ENCODE data around the gene ENO3. TPM values are rescaled to one million over a fixed set of nuclear protein-coding genes. Genes with fewer than 3 reads are reported as not detected.

ENO3 gene
- total and polyA plus RNA-seq, 2 experiments from 2014 or later: 12.1 to 19.6 TPM

DNA sequence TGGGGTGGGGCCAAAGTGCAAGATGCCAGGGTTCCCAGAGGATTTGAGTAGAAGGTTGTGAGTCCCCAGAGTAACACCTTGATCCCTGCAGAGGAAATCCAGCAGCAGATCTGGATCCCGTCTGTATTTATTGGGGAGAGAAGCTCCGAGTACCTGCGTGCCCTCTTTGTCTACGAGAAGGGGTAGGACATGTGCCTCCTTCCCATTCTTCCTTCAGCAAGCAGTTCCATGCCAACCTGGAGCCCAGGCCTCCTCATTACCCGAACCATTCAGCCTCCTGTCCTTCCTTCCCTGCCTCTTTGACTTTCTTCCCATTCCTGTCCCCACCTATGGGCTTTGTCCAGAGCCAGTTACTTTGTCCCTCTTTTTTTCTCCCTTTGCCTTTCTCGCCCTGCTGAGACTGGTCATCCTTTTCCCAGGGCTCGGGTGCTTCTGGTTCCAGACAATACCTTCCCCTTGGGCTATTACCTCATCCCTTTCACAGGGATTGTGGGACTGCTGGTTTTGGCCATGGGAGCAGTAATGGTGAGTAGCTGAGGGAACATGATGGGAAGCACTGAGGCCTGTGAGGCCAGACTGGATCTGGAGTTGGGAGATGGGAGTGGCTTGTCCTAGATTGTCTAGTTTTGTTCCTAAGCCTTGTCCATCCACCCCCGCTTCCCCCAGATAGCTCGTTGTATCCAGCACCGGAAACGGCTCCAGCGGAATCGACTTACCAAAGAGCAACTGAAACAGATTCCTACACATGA, 8.0 kb upstream of the ENO3 start:
- Mint-ChIP-seq H3K4me3 (peak overlapping the region; percentile 19; the same call in 1 of the 3 replicates), H3K36me3 (ENCODE audit: low read depth) (peaks cover 86% of the 10 kb centered on the region), H3K27me3 (ENCODE audit: insufficient read depth, low read depth, poor library complexity) (peaks cover 32% of the 10 kb centered on the region), H3K9me3 (no peaks in the 10 kb centered on the region; the same call in 2 of the 3 replicates), H3K27ac (no peak overlapping the region), H3K4me1 (peaks cover 49% of the 10 kb centered on the region)
- H3K4me1 ChIP-seq (ENCODE audit: insufficient read depth): peaks cover 41% of the 10 kb centered on the region
- DNase-seq (ENCODE audit: low spot score) (no peak), ATAC-seq (no peak)
- H3K27ac ChIP-seq (ENCODE audit: low read depth): peak overlapping the region; percentile 100
- no peak overlapping the region for H3K4me3 ChIP-seq
- no peak overlapping the region for H2AFZ ChIP-seq
- TF ChIP-seq, protein P1, sequence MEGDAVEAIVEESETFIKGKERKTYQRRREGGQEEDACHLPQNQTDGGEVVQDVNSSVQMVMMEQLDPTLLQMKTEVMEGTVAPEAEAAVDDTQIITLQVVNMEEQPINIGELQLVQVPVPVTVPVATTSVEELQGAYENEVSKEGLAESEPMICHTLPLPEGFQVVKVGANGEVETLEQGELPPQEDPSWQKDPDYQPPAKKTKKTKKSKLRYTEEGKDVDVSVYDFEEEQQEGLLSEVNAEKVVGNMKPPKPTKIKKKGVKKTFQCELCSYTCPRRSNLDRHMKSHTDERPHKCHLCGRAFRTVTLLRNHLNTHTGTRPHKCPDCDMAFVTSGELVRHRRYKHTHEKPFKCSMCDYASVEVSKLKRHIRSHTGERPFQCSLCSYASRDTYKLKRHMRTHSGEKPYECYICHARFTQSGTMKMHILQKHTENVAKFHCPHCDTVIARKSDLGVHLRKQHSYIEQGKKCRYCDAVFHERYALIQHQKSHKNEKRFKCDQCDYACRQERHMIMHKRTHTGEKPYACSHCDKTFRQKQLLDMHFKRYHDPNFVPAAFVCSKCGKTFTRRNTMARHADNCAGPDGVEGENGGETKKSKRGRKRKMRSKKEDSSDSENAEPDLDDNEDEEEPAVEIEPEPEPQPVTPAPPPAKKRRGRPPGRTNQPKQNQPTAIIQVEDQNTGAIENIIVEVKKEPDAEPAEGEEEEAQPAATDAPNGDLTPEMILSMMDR (conservative IDR thresholded peaks at IDR 0.05; ENCODE audit: low read depth in 2 of 2): no peak
- TF ChIP-seq JUNB (IDR thresholded peaks at IDR 0.05; ENCODE audit: unreplicated experiment): no peak
- TF ChIP-seq, protein P2, sequence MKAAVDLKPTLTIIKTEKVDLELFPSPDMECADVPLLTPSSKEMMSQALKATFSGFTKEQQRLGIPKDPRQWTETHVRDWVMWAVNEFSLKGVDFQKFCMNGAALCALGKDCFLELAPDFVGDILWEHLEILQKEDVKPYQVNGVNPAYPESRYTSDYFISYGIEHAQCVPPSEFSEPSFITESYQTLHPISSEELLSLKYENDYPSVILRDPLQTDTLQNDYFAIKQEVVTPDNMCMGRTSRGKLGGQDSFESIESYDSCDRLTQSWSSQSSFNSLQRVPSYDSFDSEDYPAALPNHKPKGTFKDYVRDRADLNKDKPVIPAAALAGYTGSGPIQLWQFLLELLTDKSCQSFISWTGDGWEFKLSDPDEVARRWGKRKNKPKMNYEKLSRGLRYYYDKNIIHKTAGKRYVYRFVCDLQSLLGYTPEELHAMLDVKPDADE (IDR thresholded peaks at IDR 0.05): no peak
- TF ChIP-seq ZNF331 (CRISPR knock-in tag; IDR thresholded peaks at IDR 0.05; ENCODE audit: low read depth): no peak
- TF ChIP-seq, protein P3, sequence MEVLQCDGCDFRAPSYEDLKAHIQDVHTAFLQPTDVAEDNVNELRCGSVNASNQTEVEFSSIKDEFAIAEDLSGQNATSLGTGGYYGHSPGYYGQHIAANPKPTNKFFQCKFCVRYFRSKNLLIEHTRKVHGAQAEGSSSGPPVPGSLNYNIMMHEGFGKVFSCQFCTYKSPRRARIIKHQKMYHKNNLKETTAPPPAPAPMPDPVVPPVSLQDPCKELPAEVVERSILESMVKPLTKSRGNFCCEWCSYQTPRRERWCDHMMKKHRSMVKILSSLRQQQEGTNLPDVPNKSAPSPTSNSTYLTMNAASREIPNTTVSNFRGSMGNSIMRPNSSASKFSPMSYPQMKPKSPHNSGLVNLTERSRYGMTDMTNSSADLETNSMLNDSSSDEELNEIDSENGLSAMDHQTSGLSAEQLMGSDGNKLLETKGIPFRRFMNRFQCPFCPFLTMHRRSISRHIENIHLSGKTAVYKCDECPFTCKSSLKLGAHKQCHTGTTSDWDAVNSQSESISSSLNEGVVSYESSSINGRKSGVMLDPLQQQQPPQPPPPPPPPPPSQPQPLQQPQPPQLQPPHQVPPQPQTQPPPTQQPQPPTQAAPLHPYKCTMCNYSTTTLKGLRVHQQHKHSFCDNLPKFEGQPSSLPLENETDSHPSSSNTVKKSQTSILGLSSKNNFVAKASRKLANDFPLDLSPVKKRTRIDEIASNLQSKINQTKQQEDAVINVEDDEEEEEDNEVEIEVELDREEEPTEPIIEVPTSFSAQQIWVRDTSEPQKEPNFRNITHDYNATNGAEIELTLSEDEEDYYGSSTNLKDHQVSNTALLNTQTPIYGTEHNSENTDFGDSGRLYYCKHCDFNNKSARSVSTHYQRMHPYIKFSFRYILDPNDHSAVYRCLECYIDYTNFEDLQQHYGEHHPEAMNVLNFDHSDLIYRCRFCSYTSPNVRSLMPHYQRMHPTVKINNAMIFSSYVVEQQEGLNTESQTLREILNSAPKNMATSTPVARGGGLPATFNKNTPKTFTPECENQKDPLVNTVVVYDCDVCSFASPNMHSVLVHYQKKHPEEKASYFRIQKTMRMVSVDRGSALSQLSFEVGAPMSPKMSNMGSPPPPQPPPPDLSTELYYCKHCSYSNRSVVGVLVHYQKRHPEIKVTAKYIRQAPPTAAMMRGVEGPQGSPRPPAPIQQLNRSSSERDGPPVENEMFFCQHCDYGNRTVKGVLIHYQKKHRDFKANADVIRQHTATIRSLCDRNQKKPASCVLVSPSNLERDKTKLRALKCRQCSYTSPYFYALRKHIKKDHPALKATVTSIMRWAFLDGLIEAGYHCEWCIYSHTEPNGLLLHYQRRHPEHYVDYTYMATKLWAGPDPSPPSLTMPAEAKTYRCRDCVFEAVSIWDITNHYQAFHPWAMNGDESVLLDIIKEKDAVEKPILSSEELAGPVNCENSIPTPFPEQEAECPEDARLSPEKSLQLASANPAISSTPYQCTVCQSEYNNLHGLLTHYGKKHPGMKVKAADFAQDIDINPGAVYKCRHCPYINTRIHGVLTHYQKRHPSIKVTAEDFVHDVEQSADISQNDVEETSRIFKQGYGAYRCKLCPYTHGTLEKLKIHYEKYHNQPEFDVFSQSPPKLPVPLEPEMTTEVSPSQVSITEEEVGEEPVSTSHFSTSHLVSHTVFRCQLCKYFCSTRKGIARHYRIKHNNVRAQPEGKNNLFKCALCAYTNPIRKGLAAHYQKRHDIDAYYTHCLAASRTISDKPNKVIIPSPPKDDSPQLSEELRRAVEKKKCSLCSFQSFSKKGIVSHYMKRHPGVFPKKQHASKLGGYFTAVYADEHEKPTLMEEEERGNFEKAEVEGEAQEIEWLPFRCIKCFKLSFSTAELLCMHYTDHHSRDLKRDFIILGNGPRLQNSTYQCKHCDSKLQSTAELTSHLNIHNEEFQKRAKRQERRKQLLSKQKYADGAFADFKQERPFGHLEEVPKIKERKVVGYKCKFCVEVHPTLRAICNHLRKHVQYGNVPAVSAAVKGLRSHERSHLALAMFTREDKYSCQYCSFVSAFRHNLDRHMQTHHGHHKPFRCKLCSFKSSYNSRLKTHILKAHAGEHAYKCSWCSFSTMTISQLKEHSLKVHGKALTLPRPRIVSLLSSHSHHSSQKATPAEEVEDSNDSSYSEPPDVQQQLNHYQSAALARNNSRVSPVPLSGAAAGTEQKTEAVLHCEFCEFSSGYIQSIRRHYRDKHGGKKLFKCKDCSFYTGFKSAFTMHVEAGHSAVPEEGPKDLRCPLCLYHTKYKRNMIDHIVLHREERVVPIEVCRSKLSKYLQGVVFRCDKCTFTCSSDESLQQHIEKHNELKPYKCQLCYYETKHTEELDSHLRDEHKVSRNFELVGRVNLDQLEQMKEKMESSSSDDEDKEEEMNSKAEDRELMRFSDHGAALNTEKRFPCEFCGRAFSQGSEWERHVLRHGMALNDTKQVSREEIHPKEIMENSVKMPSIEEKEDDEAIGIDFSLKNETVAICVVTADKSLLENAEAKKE (CRISPR knock-in tag; IDR thresholded peaks at IDR 0.05): no peak
- TF ChIP-seq, protein P4, sequence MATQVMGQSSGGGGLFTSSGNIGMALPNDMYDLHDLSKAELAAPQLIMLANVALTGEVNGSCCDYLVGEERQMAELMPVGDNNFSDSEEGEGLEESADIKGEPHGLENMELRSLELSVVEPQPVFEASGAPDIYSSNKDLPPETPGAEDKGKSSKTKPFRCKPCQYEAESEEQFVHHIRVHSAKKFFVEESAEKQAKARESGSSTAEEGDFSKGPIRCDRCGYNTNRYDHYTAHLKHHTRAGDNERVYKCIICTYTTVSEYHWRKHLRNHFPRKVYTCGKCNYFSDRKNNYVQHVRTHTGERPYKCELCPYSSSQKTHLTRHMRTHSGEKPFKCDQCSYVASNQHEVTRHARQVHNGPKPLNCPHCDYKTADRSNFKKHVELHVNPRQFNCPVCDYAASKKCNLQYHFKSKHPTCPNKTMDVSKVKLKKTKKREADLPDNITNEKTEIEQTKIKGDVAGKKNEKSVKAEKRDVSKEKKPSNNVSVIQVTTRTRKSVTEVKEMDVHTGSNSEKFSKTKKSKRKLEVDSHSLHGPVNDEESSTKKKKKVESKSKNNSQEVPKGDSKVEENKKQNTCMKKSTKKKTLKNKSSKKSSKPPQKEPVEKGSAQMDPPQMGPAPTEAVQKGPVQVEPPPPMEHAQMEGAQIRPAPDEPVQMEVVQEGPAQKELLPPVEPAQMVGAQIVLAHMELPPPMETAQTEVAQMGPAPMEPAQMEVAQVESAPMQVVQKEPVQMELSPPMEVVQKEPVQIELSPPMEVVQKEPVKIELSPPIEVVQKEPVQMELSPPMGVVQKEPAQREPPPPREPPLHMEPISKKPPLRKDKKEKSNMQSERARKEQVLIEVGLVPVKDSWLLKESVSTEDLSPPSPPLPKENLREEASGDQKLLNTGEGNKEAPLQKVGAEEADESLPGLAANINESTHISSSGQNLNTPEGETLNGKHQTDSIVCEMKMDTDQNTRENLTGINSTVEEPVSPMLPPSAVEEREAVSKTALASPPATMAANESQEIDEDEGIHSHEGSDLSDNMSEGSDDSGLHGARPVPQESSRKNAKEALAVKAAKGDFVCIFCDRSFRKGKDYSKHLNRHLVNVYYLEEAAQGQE (IDR thresholded peaks at IDR 0.05; ENCODE audit: unreplicated experiment): no peak
- no peak for TF ChIP-seq ZNF114 (CRISPR knock-in tag; IDR thresholded peaks at IDR 0.05)
- no peak for TF ChIP-seq EZH2phosphoT487 (IDR thresholded peaks at IDR 0.05; ENCODE audit: unreplicated experiment)
- no peak for TF ChIP-seq NANOG (IDR thresholded peaks at IDR 0.05; ENCODE audit: borderline replicate concordance)
- no peak for TF ChIP-seq CREB1 (CRISPR knock-in tag; IDR thresholded peaks at IDR 0.05; ENCODE audit: low read depth)
- TF ChIP-seq STAT1 (IDR thresholded peaks at IDR 0.05; ENCODE audit: unreplicated experiment): no peak
- no peak for TF ChIP-seq EZH2 (IDR thresholded peaks at IDR 0.05; ENCODE audit: low read depth, unreplicated experiment)
- TF ChIP-seq POLR2AphosphoS5 (IDR thresholded peaks at IDR 0.05; ENCODE audit: low read depth): no peak
- no peak overlapping the region for H3K4me2 ChIP-seq
- no peaks in the 10 kb centered on the region for H3K27me3 ChIP-seq (ENCODE audit: insufficient read depth)
- peaks cover 66% of the 10 kb centered on the region for H3F3A ChIP-seq (replicated peaks; ENCODE audit: low read depth)
- H3K79me2 ChIP-seq (replicated peaks; ENCODE audit: insufficient read depth): peaks cover 65% of the 10 kb centered on the region
- H3K36me3 ChIP-seq (ENCODE audit: insufficient read depth): peaks cover 21% of the 10 kb centered on the region
- H4K20me1 ChIP-seq (replicated peaks; ENCODE audit: insufficient read depth): peaks cover 34% of the 10 kb centered on the region
- no peaks in the 10 kb centered on the region for H3K9me2 ChIP-seq (ENCODE audit: insufficient read depth)
